Endometrial microvascular endothelial cells (primary cell): ENCODE results near the gene TFAP2E. TPM values are rescaled to one million over a fixed set of nuclear protein-coding genes. Genes with fewer than 3 reads are reported as not detected.

Experiments used
- in situ Hi-C: cut with HindIII; loops from 2 replicates; pipeline ENCODE4 v1.10.0; 2017; ENCODE audit warnings: low sequenced_read_pairs, low pct_unique_long_range_greater_than_20kb; ENCODE audit errors: inconsistent ontology term
- total RNA-seq: library from RNA; depleted of rRNA; stranded (reverse); fragments of >200 nt; gene quantifications from one replicate; pipeline ENCODE4 v1.2.3, GENCODE V29; 2015; ENCODE audit errors: inconsistent ontology term

Gene TFAP2E
- total RNA-seq, 1 donor from 2014 or later: not detected

DNA sequence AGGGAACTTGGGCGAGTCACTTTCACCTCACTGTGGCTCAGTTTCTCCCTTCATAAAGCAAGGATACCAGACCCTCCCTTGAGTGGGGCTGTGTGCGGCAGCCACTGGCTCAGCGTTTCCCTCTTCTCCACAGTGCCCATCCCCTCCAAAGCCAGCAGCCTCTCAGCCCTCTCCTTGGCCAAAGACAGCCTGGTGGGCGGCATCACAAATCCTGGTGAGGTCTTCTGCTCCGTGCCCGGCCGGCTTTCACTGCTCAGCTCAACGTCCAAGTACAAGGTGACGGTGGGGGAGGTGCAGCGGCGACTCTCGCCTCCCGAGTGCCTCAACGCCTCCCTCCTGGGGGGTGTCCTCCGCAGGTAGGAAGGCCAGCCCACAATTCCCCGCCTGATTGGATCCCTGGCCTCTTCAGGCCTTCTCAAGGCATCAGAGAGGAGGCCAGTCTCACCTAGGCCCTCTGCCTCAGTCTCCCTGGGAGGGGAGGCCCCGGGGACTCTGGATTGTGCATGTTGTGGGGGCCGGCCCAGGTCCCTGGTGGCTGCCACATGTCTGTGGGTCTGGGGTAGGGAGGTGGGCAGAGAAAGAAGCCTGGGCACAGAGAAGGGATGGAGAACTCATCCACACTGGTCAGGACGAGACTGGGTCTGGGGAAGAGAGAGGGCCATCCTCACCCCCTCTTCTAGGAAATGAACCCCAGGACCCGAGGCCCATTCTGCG, 15.2 kb downstream of the TFAP2E start:
- in situ Hi-C loops: no loop called here

DNA sequence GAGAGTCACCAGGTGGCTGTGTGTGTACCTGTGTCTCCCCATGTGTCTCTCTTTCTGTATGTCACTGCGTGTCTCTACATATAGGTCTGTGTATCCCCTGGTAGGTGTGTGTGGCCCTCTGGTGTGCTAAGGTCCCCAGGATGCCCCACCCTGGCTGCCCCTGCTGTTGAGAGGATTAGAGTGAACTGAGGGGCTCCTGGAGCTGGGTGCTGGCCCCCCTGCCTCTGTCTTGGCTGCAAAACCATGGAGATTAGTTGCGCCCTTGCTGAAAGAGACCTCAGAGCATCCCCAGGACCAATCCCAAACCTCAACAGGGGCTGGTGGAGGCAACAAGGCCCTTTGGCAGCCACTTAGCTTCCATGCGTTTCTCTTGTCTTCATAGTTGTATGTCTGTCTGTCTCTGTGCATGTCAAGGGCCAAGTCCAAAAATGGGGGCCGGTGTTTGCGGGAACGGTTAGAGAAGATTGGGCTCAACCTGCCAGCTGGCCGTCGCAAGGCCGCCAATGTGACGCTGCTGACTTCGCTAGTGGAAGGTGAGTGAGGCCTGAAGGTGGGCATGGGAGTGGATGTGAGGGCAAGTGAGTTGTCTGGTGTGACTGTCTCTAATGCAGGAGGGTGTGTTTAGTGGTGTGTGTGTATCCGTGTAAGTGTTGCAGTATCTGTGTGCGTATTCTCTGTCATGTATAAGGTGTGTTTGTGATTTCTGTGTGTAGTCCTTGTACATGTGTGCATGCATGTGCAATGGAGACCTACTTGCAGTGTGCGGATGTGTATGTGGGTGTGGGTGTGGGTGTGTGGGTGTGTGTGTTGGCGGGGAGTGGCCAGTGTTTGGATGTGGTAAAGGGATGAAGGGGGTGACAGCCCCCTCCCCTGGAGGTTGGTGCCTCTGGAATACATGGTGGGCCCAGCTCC, 16.7 kb downstream of the TFAP2E start:
- in situ Hi-C loops: no loop called here

DNA sequence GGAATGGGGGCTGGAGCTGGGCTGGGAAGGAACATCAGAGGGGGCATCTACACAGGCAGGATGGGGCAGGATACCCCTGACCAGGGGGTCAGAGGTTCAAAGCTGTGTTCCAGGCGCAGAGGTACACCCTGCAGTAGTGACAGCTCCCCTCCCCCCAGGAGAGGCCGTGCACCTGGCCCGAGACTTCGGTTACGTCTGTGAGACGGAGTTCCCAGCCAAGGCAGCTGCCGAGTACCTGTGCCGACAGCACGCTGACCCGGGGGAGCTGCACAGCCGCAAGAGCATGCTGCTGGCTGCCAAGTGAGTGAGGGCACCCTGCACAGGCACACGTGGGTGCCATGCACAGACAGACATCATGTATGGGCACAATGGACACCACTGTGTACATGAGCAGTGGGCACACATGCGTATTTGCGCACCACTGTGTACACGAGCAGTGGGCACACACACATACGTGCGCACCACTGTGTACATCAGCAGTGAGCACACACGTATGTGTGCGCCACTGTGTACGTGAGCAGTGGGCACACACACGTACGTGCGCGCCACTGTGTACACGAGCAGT, 17.4 kb downstream of the TFAP2E start:
- in situ Hi-C loops: no loop called here

DNA sequence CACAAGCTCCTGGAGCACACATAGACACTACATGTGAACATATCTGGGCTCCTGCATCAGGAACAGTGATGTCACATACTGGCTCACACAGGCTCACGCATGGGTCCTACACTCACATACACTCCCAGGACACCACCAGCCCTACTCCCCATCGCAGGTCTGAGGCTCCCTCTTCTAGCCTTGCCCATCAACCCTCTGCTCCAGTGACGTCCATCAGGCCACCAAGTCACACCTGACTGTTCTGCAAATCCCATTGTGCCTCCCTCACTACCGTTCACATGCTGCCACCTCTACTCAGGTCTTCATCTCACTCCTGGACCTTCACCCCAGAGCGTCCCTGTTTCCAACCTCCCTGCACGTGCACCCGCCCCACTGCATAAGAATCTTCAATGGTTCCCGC, 18.1 kb downstream of the TFAP2E start:
- in situ Hi-C loops: no loop called here

DNA sequence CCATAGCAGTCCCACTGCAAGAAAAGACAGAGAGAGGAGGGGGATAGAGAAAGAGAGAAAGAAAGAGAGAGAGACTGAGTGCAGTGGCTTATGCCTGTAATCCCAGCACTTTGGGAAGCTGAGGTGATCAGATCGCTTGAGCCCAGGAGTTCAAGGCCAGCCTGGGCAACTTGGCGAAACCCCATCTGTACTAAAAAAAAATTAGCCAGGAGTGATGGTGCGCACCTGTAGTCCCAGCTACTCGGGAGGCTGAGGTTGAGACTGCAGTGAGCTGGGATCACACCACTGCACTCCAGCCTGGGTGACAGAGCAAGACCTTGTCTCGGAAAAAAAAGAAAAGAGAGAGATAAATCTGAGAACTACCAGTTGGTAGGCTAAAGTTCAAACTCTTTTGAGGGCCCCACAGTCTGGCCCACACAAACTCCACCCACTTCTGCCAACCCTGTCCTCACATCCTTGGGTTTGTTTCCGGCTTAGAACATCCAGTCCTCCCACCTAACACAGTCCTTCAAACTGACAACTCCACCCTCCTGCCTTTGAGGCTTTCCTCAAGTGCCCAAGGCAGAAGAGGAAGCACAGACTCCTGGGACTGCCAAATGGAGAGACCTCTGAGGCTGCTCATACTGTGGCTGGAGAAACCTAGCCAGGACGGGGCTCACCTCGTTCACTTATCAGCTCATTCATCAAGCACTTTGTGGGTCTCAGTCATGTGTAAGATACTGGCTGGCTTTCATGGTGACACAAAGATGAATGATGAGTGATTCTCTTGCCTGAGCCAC, 20.1 kb downstream of the TFAP2E start:
- in situ Hi-C loops: no loop called here

DNA sequence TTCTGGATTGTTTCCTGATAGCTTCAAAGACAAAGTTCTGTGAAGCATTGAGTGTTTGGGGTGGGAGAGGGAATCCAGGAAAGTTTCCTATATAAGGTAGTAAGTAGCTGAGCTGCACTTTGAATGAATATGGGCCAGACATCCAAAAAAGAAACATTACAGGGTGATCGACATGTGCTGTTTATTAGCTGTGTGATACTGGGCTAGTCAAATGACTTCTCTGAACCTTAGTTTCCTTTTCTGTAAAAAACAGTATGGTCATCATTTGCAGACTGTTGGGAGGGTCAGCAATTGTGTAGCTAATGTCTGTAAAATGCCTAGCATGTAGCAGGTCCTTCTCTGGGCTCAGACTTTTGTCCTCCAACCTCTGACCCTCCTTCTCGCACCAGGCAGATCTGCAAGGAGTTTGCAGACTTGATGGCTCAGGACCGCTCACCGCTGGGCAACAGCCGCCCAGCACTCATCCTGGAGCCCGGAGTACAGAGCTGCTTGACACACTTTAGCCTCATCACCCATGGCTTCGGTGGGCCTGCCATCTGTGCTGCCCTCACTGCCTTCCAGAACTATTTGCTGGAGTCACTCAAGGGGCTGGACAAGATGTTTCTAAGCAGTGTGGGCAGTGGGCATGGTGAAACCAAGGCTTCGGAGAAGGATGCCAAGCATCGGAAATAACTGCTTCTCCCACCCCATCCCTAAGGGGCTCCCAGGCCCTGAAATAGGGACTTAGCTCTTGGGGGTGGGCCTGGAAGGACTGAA, 21.1 kb downstream of the TFAP2E start:
- in situ Hi-C loops: no loop called here

DNA sequence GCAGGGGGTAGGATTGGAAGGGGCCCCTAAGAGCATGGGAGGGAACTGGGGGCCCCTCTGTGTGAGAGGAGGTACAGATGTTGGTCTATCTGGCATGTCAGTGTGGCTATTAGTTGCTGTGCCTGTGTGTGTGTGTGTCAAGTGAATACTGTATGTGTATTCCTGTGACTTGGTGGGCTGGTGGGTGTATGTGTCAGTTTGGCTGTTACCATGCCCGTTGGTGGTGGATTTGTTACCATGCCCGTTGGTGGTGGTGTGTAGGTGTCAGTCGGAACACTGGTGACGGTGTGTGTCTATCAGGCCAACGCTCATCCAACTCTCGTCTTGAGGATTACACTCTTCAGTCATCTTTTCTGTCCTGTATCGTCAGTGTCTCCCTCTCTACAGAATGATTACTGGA, 22.6 kb downstream of the TFAP2E start:
- in situ Hi-C loops: no loop called here

DNA sequence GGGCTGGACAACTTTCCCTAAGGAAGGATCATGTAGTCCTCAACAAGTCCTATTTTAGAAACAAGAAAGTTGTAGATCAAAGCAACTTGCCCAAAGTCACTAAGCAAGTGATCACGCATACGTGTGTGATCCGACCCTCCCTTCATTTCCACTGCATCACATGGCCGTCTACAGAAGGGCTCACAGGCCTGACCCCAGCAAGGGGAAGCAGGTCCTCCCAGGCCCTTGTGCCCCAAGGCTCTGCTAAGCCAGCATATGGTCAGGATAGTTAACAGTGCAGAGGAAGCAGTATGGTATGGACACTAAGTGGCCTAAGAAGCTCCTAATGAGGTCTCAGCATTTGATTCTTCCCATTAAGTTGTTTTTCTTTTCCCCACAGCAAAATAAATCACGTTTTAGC, 24.8 kb downstream of the TFAP2E start:
- in situ Hi-C loops: no loop called here

DNA sequence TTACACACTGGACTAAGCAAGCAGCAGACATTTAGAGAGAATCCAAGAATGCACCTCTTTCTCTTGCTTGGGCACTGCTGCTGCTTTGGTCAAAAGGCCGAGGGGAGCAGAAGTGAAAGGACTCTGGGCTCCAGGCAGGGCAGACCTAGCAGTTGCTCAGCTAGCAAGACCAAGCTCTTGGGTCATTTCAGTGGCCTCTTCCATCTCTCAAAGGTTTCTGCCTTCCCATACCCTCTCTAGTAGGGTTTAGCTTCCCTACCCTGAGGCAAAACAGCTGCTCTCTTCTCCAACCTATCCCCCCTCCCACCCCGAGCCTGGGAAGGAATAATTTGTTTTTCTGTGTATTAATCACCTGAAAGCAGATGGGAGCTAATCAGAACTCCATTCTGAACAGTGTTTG, 25.8 kb downstream of the TFAP2E start:
- in situ Hi-C loops: no loop called here

DNA sequence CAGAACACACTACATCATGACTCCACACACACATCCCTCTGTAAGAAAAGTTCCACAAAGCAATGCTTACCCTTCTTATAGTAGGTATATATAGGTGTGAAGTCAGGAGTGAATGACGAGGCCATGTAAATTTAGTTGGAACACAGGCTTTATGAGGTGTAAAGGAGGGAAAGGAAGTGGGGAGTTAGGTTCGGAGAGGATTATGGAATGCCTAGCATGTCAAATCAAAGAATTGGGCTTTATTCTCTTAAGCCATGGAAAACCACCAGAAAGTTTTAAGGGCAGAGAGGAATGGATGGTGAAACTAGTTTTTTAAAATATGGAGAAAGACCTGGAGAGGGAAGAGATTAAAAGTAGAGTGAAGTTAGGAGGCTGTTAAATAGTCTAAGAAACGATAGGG, 26.3 kb downstream of the TFAP2E start:
- in situ Hi-C loops: no loop called here

DNA sequence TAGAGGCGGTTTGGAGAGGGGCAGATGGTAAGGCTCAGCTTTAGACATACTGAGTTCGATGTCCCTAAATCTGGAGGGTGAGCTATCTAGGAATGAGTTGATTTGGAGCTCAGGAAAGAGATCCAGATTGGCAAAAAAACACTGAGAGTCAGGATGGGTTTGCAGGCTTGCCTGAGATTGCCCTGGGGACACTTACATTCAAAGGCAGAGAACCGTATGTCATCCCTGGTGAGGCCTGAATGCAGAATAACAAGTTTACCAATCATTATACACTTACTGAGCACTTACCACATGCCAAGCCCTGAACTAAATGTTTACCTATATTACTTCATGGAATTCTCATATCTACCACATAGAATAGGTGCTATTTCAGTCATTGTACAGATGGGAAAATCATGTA, 27.5 kb downstream of the TFAP2E start:
- in situ Hi-C loops: no loop called here

DNA sequence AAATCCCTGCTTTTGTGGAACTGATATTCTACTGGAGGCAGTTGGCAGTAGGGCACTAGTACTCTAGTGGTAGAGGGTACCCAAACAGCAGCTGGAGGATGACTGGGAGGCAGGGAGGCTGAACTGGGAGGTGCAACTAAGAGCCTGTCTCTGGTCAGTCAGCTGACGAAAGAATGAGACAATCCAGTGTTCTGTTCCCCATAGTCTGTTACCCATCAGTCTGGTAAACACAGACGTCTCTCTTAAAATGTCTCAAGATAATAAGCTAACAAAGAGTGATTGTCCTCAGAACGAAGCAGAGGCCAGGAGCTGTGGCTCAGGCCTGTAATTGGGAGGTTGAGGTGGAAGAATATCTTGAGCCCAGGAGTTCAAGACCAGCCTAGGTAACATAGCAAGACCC, 30.4 kb downstream of the TFAP2E start:
- in situ Hi-C loops: no loop called here

DNA sequence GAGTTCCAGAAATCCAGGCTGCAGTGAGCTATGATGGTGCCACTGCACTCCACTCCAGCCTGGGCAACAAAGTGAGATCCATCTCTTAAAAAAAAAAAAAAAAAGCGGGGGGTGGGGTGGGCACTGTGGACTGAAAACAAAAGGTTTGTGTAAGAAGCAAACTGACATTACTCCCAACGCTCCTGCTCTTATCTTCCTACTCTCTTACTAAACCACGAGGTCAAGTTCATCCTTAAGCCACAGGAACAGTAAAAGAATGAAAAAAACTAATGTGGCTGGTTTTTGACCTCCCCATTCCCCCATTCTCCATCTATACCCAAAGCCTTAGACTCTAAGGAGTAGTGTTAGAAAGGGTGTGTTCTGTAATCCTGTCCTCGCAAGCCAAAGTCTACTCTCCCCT, 30.8 kb downstream of the TFAP2E start:
- in situ Hi-C loops: no loop called here

DNA sequence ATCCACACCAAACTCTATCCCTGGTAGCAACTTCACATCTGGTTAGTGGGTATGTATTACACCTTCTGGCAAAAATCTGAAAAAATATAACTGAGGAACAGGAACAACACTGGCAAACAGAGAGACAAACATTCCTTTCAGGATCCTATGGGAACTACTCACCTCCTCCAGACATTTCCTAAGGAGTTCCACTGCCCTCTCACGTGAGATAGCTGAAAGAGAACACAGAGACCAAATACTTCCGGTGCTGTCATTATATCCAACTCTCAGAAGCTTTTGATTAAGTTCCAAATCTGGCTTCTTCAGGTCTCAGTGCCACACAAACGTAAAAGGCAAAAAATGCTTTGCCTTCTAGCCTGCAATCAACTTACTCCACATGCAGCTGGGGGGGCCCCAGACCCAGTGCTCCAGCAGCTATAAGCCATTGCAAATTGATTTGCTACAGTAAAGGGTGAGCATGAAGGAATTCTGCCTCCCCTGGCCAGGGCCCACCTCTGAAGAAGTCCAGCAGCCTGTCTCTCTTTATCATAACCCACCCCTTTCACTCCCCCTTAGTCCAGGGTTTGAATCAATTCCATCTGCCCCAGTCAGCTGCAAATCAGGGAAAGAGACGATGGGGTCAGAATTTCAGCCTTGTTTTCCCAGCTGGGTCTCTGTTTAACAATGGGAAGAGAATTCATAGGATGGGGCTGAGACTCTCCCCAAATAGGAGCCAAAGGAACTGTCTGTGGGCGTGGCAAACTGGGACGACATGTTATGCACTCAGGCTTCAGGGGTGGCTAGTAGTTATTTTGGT, 32.2 kb downstream of the TFAP2E start:
- in situ Hi-C loops: no loop called here

DNA sequence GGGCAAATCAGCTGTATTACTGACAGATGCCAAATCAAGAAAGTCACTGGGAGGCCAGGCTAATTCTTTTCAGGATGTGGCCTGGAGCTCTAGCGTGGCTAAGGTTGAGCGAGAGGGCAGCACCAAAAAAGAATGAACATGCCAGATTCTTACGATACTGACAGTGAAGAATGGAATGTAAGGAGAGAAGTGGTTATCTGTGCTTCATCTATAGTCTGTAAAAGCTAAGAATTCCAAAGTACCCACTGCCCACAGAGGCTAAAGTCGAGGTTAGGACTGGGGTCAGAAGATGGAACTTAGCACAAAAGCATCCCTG, 32.7 kb downstream of the TFAP2E start:
- in situ Hi-C loops: no loop called here

DNA sequence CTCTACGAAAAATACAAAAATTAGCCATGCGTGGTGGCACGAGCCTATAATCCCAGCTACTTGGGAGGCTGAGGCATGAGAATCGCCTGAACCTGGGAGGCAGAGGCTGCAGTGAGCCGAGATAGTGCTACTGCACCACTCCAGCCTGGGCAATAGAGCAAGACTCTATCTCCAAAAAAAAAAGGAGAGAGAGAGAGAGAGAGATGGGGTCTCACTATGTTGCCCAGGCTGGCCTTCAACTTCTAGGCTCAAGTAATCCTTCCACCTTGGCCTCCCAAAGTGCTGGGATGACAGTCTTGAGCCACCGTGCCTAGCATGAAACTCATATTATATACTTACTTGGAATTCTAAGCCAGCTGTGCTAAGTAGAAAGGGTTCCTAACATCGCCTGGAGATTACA, 38.5 kb downstream of the TFAP2E start:
- in situ Hi-C loops: no loop called here

DNA sequence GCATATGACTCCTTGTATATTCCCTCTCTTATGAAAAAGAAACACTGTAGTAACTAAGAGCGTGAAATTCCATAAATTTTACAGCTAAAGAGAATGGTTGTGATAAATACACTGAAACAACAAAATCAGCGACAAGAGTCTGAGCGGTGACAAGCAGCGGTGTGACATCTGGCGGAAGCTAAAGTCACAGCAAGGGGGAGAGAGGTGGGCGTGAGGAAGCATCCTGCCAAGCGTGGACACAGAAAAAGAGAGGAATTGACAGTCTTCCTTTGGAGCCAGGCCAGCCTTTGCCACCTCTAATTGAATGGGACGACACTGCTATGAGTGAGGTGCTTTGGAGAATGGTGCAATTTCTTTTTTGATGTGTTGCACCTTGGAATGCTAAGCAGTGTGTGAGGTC, 42.3 kb downstream of the TFAP2E start:
- in situ Hi-C loops: no loop called here
